Uterus (tissue), 2 donors: Measurements from ENCODE around the gene CASK.

ENCODE experiments used
- POLR2A ChIP-seq, 2 donors: fragments of 450-650 bp; IDR thresholded peaks; one replicate each; pipeline ENCODE4 v1.6.1; 2016; ENCODE audit warnings: antibody characterized with exemption in 2 of 2, mild to moderate bottlenecking in 1 of 2, moderate library complexity in 1 of 2
- TF ChIP-seq, protein P1 (sequence below), 4 experiments: fragments of 200-600 bp in 2 of 4; fragments of 450-650 bp in 2 of 4; sonication (generic) in 2 of 4; IDR thresholded peaks; one replicate each; pipeline ENCODE4 v1.5.1; 2016 to 2019; ENCODE audit warnings: antibody characterized with exemption in 4 of 4, mild to moderate bottlenecking in 2 of 4, moderate library complexity in 1 of 4

- TF ChIP-seq POLR2A (IDR thresholded peaks at IDR 0.05): no peak
- TF ChIP-seq, protein P1, sequence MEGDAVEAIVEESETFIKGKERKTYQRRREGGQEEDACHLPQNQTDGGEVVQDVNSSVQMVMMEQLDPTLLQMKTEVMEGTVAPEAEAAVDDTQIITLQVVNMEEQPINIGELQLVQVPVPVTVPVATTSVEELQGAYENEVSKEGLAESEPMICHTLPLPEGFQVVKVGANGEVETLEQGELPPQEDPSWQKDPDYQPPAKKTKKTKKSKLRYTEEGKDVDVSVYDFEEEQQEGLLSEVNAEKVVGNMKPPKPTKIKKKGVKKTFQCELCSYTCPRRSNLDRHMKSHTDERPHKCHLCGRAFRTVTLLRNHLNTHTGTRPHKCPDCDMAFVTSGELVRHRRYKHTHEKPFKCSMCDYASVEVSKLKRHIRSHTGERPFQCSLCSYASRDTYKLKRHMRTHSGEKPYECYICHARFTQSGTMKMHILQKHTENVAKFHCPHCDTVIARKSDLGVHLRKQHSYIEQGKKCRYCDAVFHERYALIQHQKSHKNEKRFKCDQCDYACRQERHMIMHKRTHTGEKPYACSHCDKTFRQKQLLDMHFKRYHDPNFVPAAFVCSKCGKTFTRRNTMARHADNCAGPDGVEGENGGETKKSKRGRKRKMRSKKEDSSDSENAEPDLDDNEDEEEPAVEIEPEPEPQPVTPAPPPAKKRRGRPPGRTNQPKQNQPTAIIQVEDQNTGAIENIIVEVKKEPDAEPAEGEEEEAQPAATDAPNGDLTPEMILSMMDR (IDR thresholded peaks at IDR 0.05): no peak
Measured at GRCh38 chrX:41935832-41936231, 12.5 kb upstream of the CASK start.
